Uterus (tissue), 4 donors: ENCODE results near the gene SLC39A10. TPM values are rescaled to one million over a fixed set of nuclear protein-coding genes. Genes with fewer than 3 reads are reported as not detected.

Experiments used
- DNase-seq, 2 donors: peaks; one replicate each; pipeline ENCODE4 v3.0.0-alpha.2; 2019 to 2020
- H3K27ac ChIP-seq, 2 donors: fragments of 200-600 bp; sonication (generic); 1 replicate in 1 of 2; 2 replicates in 1 of 2; pipeline ENCODE4 v1.5.1; 2016 to 2018
- H3K27me3 ChIP-seq, 2 donors: fragments of 200-600 bp; sonication (generic); one replicate each; pipeline ENCODE4 v1.5.1; 2018 to 2019; ENCODE audit warnings: control low read depth in 1 of 2
- H3K36me3 ChIP-seq, 2 donors: fragments of 200-600 bp; sonication (generic); one replicate each; pipeline ENCODE4 v1.5.1; 2019; ENCODE audit warnings: control low read depth in 1 of 2
- H3K4me1 ChIP-seq, 2 donors: fragments of 200-600 bp; sonication (generic); one replicate each; pipeline ENCODE4 v1.5.1; 2018 to 2019; ENCODE audit warnings: control low read depth in 1 of 2
- H3K4me3 ChIP-seq, 2 donors: fragments of 200-600 bp; sonication (generic); 1 replicate in 1 of 2; 2 replicates in 1 of 2; pipeline ENCODE4 v1.5.1; 2018 to 2019; ENCODE audit warnings: mild to moderate bottlenecking in 1 of 2
- H3K9me3 ChIP-seq, 2 donors: fragments of 200-600 bp; sonication (generic); one replicate each; pipeline ENCODE4 v1.5.1; 2019; ENCODE audit warnings: control low read depth in 1 of 2
- POLR2A ChIP-seq, 2 donors: fragments of 450-650 bp; IDR thresholded peaks; one replicate each; pipeline ENCODE4 v1.6.1; 2016; ENCODE audit warnings: antibody characterized with exemption in 2 of 2, mild to moderate bottlenecking in 1 of 2, moderate library complexity in 1 of 2
- intact Hi-C: fragments of 100-400 bp; cut with DNase I; formaldehyde crosslinking; loops from one replicate; pipeline ENCODE4 v1.15.1; 2023; ENCODE audit warnings: low total_unique reads
- total RNA-seq, 4 donors: library from RNA; depleted of rRNA in 3 of 4; stranded (reverse); fragments of >200 nt in 3 of 4; gene quantifications; one replicate each; pipeline versions ENCODE4 v1.1.0 to v1.2.4, GENCODE V29; 2014 to 2023
- TF ChIP-seq, protein P1 (sequence below), 4 experiments: fragments of 200-600 bp in 2 of 4; fragments of 450-650 bp in 2 of 4; sonication (generic) in 2 of 4; IDR thresholded peaks; one replicate each; pipeline ENCODE4 v1.5.1; 2016 to 2019; ENCODE audit warnings: antibody characterized with exemption in 4 of 4, mild to moderate bottlenecking in 2 of 4, moderate library complexity in 1 of 4
- donor health status: DM: yes; HTN: yes; CAD: no.

Gene SLC39A10
- total RNA-seq, 4 donors from 2014 or later, result 13.1 to 93.5 (median 31.4) TPM

DNA sequence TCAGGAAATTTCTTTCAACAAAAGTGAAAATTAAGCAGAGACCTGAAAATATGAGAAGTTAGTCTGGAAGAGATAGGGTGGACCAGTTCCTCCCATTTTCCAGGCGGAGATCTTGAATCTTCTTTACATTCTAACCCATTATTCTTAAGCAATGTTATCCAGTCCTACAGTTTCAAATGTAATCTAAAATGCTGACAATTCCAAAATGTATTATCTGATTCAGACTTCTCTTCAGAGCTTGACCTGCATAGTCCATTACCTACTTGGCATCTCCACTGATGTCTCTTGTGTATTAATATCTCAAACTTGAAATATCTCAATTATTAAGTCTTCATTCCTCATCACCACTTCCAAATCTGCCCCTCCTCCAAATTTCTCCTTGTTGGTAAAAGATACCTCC lies 28.4 kb upstream of the SLC39A10 start:
- H3K36me3 ChIP-seq, result no peaks in the 10 kb centered on the region

DNA sequence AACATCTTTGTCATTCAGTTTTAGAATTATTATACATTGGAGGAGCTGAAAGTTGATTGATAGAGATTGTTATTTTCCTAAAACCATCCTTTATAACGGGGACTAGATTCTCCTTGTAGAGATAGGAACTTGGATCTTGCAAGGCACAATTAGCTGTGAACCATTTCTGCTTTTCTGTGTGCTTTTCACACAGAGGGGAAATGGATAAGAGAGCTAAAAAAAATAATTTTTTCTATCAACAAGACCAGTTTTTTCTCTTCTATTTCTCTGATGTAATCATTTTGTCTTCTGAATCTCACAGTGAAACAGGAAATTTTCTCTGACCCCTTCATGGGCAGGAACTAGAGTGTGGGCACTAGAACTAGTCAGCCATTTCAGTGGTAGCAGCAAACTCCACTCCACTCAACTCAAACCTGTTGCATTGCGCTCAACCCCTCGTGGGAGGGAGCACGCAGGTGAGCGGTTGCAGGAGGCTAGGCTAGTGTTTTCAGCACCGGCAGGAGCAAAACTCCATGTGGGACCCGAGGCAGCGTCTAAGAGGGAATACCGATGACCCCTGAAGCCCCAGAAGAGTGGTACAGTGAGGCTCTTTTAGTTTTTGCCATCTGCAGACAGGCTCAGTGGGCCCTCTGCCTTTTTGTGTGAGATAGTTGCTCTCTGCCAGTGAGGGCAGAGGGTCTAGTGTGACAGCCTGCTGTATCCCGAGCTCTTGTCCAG lies 24.0 kb upstream of the SLC39A10 start:
- DNase-seq, result no peak
- TF ChIP-seq, protein P1, sequence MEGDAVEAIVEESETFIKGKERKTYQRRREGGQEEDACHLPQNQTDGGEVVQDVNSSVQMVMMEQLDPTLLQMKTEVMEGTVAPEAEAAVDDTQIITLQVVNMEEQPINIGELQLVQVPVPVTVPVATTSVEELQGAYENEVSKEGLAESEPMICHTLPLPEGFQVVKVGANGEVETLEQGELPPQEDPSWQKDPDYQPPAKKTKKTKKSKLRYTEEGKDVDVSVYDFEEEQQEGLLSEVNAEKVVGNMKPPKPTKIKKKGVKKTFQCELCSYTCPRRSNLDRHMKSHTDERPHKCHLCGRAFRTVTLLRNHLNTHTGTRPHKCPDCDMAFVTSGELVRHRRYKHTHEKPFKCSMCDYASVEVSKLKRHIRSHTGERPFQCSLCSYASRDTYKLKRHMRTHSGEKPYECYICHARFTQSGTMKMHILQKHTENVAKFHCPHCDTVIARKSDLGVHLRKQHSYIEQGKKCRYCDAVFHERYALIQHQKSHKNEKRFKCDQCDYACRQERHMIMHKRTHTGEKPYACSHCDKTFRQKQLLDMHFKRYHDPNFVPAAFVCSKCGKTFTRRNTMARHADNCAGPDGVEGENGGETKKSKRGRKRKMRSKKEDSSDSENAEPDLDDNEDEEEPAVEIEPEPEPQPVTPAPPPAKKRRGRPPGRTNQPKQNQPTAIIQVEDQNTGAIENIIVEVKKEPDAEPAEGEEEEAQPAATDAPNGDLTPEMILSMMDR (IDR thresholded peaks at IDR 0.05), result no peak
- no peak for TF ChIP-seq POLR2A (IDR thresholded peaks at IDR 0.05)
- Histone ChIP-seq H3K4me1 (no peaks in the 10 kb centered on the region), H3K9me3 (no peaks in the 10 kb centered on the region), H3K36me3 (no peaks in the 10 kb centered on the region), H3K27ac (no peak overlapping the region), H3K4me3 (no peak overlapping the region), H3K27me3 (no peaks in the 10 kb centered on the region)
- intact Hi-C loops, result no loop called here

More for the DNA sequence above, 28.4 kb upstream of the SLC39A10 start:
- no peak overlapping the region for H3K4me3 ChIP-seq
- H3K27me3 ChIP-seq, result no peaks in the 10 kb centered on the region
- no peaks in the 10 kb centered on the region for H3K4me1 ChIP-seq
- no peak for DNase-seq
- H3K9me3 ChIP-seq, result no peaks in the 10 kb centered on the region
- H3K27ac ChIP-seq, result no peak overlapping the region
- intact Hi-C loops, result no loop called here
- TF ChIP-seq POLR2A (IDR thresholded peaks at IDR 0.05), result no peak
- TF ChIP-seq, protein P1 (IDR thresholded peaks at IDR 0.05), result no peak

DNA sequence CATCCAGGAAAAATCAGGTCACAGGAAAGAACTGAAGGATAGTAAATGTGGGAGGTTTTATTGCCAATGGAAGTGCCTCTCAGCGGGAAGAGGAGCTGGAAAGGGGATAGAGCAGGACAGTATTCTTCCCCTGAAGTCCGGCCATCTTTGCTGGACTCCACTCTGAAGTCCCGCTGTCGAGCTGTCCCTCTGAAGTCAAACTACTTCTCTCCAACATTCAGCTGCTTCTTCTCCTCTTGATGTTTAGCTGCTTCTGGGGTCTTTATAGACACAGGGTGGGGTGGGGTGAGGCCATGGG lies 23.5 kb upstream of the SLC39A10 start:
- no peak for DNase-seq
- Histone ChIP-seq H3K36me3 (no peaks in the 10 kb centered on the region), H3K4me1 (no peaks in the 10 kb centered on the region), H3K4me3 (no peak overlapping the region), H3K27ac (no peak overlapping the region), H3K27me3 (no peaks in the 10 kb centered on the region), H3K9me3 (no peaks in the 10 kb centered on the region)
- TF ChIP-seq POLR2A (IDR thresholded peaks at IDR 0.05), result no peak
- TF ChIP-seq, protein P1 (IDR thresholded peaks at IDR 0.05), result no peak
- intact Hi-C loops, result no loop called here

DNA sequence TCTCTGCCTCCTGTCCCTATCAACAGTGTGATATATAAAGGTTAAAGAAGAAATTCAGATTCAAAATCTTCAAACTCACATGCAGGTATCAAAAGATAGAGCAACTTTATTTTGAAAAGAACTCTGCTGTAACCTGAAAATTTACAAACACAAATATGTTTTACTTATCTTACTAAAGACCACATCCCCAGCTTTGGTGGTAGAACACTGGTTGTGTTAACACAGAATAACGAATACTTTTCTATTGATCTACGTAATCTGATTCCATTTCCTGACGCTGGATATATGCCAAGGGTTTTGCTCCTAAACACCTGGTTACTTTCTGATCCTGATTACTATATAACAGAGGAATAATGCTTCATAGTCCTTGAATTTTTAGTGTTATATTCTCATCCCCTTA lies 23.1 kb upstream of the SLC39A10 start:
- no peak for DNase-seq
- no peak for TF ChIP-seq POLR2A (IDR thresholded peaks at IDR 0.05)
- TF ChIP-seq, protein P1 (IDR thresholded peaks at IDR 0.05), result no peak
- H3K36me3 ChIP-seq, result no peaks in the 10 kb centered on the region

DNA sequence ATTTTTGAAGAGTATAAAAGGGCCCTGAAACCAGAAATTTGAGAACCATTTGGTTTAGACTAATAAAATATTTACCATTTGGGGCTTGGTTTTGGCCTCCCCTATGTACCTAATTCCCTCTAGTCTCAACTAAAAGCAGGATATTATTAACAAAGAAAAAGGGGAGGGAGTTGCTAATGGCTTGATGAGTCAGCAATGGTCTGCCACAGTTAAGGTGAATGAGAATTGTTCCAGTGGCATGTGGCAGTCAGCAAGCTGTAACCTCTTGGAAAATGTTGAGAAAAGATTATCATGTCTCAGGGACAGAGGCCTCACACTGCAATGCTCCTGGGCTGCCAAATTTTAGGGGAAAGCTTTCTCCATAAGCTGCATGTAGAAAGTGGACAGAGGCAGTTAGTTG lies 20.1 kb upstream of the SLC39A10 start:
- Histone ChIP-seq H3K36me3 (no peaks in the 10 kb centered on the region), H3K4me1 (no peaks in the 10 kb centered on the region), H3K9me3 (no peaks in the 10 kb centered on the region), H3K27me3 (no peaks in the 10 kb centered on the region), H3K4me3 (no peak overlapping the region), H3K27ac (no peak overlapping the region)
- TF ChIP-seq, protein P1 (IDR thresholded peaks at IDR 0.05), result no peak
- no peak for TF ChIP-seq POLR2A (IDR thresholded peaks at IDR 0.05)
- DNase-seq, result no peak
- intact Hi-C loops, result no loop called here

More for the DNA sequence above, 23.1 kb upstream of the SLC39A10 start:
- no peaks in the 10 kb centered on the region for H3K9me3 ChIP-seq
- no peaks in the 10 kb centered on the region for H3K4me1 ChIP-seq
- intact Hi-C loops, result no loop called here
- no peaks in the 10 kb centered on the region for H3K27me3 ChIP-seq
- no peak overlapping the region for H3K27ac ChIP-seq
- no peak overlapping the region for H3K4me3 ChIP-seq
